Measurements from ENCODE around the gene SLC6A7. TPM values are rescaled to one million over a fixed set of nuclear protein-coding genes. Genes with fewer than 3 reads are reported as not detected.

Gene SLC6A7
- polyA plus RNA-seq, 1 of the 3 experiments (the other 2 are of a cell fraction): not detected

DNA sequence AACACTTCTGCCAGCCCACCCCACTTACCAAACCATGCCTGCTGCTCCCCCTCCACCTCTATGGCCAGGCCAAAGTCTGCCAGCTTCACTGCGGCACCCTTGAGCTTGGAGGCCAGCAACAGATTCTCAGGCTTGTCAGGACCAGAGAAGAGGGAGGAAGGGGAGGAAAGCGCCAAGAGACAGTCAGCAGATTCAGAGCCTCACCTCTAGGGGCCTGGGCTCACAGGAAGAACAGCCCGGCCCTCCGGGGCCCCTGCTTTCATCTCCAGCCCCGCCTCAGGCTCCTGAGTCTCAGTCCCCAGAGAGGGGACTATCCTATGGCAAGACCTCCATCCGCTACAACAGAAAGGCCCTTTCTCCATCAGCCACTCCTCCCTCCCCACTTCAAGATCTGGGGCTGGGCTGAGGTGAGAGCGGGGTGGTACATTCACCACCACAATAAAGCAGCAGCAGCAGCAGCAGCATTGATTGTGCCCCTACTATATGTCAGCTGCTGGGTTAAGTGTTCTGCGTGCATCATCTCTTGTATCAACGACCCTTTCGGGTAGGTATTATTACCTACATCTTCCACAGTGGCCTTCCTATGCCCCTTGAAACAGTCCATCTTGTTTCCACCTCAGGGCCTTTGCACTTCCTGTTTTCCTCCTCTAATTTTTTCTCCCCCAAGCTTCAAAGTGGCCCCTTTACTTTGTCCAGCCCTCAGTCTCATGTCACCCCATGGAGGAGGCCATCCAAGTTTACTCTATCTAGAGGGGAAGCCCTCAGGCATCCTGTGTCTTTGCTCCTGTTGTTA is 63.8 kb downstream of the SLC6A7 start (continued):
- TF ChIP-seq, protein P1, sequence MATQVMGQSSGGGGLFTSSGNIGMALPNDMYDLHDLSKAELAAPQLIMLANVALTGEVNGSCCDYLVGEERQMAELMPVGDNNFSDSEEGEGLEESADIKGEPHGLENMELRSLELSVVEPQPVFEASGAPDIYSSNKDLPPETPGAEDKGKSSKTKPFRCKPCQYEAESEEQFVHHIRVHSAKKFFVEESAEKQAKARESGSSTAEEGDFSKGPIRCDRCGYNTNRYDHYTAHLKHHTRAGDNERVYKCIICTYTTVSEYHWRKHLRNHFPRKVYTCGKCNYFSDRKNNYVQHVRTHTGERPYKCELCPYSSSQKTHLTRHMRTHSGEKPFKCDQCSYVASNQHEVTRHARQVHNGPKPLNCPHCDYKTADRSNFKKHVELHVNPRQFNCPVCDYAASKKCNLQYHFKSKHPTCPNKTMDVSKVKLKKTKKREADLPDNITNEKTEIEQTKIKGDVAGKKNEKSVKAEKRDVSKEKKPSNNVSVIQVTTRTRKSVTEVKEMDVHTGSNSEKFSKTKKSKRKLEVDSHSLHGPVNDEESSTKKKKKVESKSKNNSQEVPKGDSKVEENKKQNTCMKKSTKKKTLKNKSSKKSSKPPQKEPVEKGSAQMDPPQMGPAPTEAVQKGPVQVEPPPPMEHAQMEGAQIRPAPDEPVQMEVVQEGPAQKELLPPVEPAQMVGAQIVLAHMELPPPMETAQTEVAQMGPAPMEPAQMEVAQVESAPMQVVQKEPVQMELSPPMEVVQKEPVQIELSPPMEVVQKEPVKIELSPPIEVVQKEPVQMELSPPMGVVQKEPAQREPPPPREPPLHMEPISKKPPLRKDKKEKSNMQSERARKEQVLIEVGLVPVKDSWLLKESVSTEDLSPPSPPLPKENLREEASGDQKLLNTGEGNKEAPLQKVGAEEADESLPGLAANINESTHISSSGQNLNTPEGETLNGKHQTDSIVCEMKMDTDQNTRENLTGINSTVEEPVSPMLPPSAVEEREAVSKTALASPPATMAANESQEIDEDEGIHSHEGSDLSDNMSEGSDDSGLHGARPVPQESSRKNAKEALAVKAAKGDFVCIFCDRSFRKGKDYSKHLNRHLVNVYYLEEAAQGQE (IDR thresholded peaks at IDR 0.05; ENCODE audit: low read depth, low read length): no peak
- no peak for TF ChIP-seq RXRA (IDR thresholded peaks at IDR 0.05; ENCODE audit: borderline replicate concordance, low read depth)
- no peak for TF ChIP-seq MEF2A (IDR thresholded peaks at IDR 0.05; ENCODE audit: borderline replicate concordance, low read depth)
- no peak for TF ChIP-seq EZH2phosphoT487 (IDR thresholded peaks at IDR 0.05; ENCODE audit: borderline replicate concordance, low read depth)

DNA sequence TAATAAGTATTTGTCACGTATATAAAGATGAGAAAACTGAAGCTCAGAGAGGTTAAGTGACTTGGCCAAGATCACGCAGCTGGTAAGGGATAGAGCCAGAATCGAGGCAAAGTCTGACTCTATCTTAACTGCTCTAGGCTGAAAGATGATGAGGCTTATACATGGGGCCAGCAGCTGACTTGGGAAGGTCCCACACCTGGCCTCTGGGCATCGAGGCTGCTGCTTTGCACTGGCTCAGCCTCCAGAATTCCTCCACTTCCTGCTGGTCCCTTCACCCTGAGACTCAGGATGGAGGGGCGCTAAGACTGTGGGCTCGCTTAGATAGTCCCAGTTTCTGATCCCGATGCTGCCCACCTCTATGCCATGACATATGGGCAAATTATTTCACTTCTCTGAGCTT is 64.5 kb downstream of the SLC6A7 start:
- peaks cover 0 to 17% of the 10 kb centered on the region in 2 experiments; a peak in 1 of 4 replicates for H3K4me1 ChIP-seq (ENCODE audit: control insufficient read depth in 1 of 2, insufficient read depth in 2 of 2, low read depth in 1 of 2, low read length in 1 of 2)
- H2AFZ ChIP-seq (ENCODE audit: low read depth): no peak overlapping the region
- CTCF ChIA-PET: interaction anchor here (0.7 to 1.4 kb wide), 4 partner anchors 16 to 27 kb away, joined by 3 to 6 read pairs (median 4); no protein-coding TSS in a partner anchor
- no peaks in the 10 kb centered on the region for H3F3A ChIP-seq (replicated peaks; ENCODE audit: insufficient read depth)
- WGBS (ENCODE audit: low lambda C conversion rate): 72% methylated on average over 7 of the region's 7 CpGs
- POLR2A ChIA-PET: no interaction called here
- TF ChIP-seq, protein P2, sequence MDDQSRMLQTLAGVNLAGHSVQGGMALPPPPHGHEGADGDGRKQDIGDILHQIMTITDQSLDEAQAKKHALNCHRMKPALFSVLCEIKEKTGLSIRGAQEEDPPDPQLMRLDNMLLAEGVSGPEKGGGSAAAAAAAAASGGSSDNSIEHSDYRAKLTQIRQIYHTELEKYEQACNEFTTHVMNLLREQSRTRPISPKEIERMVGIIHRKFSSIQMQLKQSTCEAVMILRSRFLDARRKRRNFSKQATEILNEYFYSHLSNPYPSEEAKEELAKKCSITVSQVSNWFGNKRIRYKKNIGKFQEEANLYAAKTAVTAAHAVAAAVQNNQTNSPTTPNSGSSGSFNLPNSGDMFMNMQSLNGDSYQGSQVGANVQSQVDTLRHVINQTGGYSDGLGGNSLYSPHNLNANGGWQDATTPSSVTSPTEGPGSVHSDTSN (IDR thresholded peaks at IDR 0.05): no peak
- TF ChIP-seq, protein P1 (IDR thresholded peaks at IDR 0.05; ENCODE audit: low read depth, low read length): no peak
- TF ChIP-seq TAF1 (IDR thresholded peaks at IDR 0.05; ENCODE audit: borderline replicate concordance, low read depth, low read length) (no peak), TEAD4 (IDR thresholded peaks at IDR 0.05; ENCODE audit: borderline replicate concordance, insufficient read depth) (no peak), MEF2A (IDR thresholded peaks at IDR 0.05; ENCODE audit: borderline replicate concordance, low read depth) (no peak), EZH2phosphoT487 (IDR thresholded peaks at IDR 0.05; ENCODE audit: borderline replicate concordance, low read depth) (no peak), NFIC (IDR thresholded peaks at IDR 0.05; ENCODE audit: borderline replicate concordance) (no peak), FOXJ3 (CRISPR knock-in tag; IDR thresholded peaks at IDR 0.05) (no peak), RFX5 (IDR thresholded peaks at IDR 0.05; ENCODE audit: low read length) (no peak), YY1 (IDR thresholded peaks at IDR 0.05; ENCODE audit: low read depth) (no peak), JUND (IDR thresholded peaks at IDR 0.05) (no peak)
- TF ChIP-seq, protein P3, sequence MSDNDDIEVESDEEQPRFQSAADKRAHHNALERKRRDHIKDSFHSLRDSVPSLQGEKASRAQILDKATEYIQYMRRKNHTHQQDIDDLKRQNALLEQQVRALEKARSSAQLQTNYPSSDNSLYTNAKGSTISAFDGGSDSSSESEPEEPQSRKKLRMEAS (IDR thresholded peaks at IDR 0.05; ENCODE audit: low read depth): no peak
- TF ChIP-seq, protein P4, sequence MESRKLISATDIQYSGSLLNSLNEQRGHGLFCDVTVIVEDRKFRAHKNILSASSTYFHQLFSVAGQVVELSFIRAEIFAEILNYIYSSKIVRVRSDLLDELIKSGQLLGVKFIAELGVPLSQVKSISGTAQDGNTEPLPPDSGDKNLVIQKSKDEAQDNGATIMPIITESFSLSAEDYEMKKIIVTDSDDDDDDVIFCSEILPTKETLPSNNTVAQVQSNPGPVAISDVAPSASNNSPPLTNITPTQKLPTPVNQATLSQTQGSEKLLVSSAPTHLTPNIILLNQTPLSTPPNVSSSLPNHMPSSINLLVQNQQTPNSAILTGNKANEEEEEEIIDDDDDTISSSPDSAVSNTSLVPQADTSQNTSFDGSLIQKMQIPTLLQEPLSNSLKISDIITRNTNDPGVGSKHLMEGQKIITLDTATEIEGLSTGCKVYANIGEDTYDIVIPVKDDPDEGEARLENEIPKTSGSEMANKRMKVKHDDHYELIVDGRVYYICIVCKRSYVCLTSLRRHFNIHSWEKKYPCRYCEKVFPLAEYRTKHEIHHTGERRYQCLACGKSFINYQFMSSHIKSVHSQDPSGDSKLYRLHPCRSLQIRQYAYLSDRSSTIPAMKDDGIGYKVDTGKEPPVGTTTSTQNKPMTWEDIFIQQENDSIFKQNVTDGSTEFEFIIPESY (IDR thresholded peaks at IDR 0.05; ENCODE audit: borderline replicate concordance, low read depth): no peak
- no peak overlapping the region for H3K4me2 ChIP-seq
- no peaks in the 10 kb centered on the region for H3K9me2 ChIP-seq
- H3K4me3 ChIP-seq (ENCODE audit: low read depth in 2 of 2, low read length in 1 of 2): no peak overlapping the region
- no peaks in the 10 kb centered on the region for H3K79me2 ChIP-seq (ENCODE audit: insufficient read depth)
- no peaks in the 10 kb centered on the region for H3K9me3 ChIP-seq
- H4K20me1 ChIP-seq (ENCODE audit: insufficient read depth): no peaks in the 10 kb centered on the region
- no peaks in the 10 kb centered on the region for H3K27me3 ChIP-seq (ENCODE audit: insufficient read depth)
- no peak for DNase-seq
- no peak overlapping the region for H3K27ac ChIP-seq (ENCODE audit: low read depth in 2 of 2, low read length in 1 of 2)
- H3K9ac ChIP-seq: no peak overlapping the region
- no peaks in the 10 kb centered on the region for H3K36me3 ChIP-seq (replicated peaks in 1 of 2; ENCODE audit: control insufficient read depth in 1 of 2, insufficient read depth in 2 of 2, low read length in 1 of 2)
